ENCODE measurements around the gene CDO1. TPM values are rescaled to one million over a fixed set of nuclear protein-coding genes. Genes with fewer than 3 reads are reported as not detected.

Gene CDO1
- polyA plus RNA-seq, 1 donor (not counting 4 experiments of a cell fraction or from before 2014, with no cell fraction given) = not detected

- DNase-seq (ENCODE audit: low read depth, low spot score) (no peak), FAIRE-seq (no peak)
- no peak for TF ChIP-seq EZH2 (IDR thresholded peaks at IDR 0.05; ENCODE audit: low read length)
- no peak for TF ChIP-seq CTCF (optimal IDR thresholded peaks at IDR 0.05 in 1 of 3, IDR thresholded peaks at IDR 0.05 in 1 of 3, conservative IDR thresholded peaks at IDR 0.05 in 1 of 3; ENCODE audit: extremely low read depth in 1 of 3, insufficient read depth in 2 of 3, low read length in 3 of 3)
- Histone ChIP-seq H3K36me3 (ENCODE audit: control insufficient read depth in 2 of 2, extremely low read depth in 1 of 2, insufficient read depth in 2 of 2, low read length in 2 of 2) (no peaks in the 10 kb centered on the region), H3K9ac (ENCODE audit: control insufficient read depth, extremely low read depth, insufficient read depth, low read length) (no peak overlapping the region), H3K4me3 (ENCODE audit: control insufficient read depth in 2 of 3, extremely low read depth in 1 of 3, insufficient read depth in 2 of 3, low read depth in 1 of 3, low read length in 3 of 3) (no peak overlapping the region), H3K9me1 (ENCODE audit: control insufficient read depth, extremely low read depth, insufficient read depth, low read length) (no peaks in the 10 kb centered on the region), H3K79me2 (ENCODE audit: control insufficient read depth, insufficient read depth, low read length) (no peaks in the 10 kb centered on the region), H3K9me3 (ENCODE audit: control insufficient read depth, low read depth, low read length) (no peaks in the 10 kb centered on the region), H3K27ac (ENCODE audit: control insufficient read depth, insufficient read depth, low read length) (no peak overlapping the region), H2AFZ (ENCODE audit: control insufficient read depth, low read length) (no peak overlapping the region), H3K4me1 (ENCODE audit: control insufficient read depth, extremely low read depth, insufficient read depth, low read length) (no peaks in the 10 kb centered on the region), H3K27me3 (ENCODE audit: control insufficient read depth, extremely low read depth, insufficient read depth, low read length) (no peaks in the 10 kb centered on the region), H4K20me1 (ENCODE audit: control insufficient read depth, extremely low read depth, insufficient read depth, low read length) (no peaks in the 10 kb centered on the region), H3K4me2 (ENCODE audit: control insufficient read depth, extremely low read depth, insufficient read depth, low read depth, low read length) (no peak overlapping the region)
- dilution Hi-C loops (cut with MboI; ENCODE audit: extremely low pct_ligation_motif_present, low sequenced_read_pairs) = no loop called here
Observed at GRCh38 chr5:115801152-115801551, 15.3 kb downstream of the CDO1 start.

GRCh38 chr5:115800108-115800507, 16.4 kb downstream of the CDO1 start:
- dilution Hi-C loops (cut with MboI; ENCODE audit: extremely low pct_ligation_motif_present, low sequenced_read_pairs) = no loop called here
- TF ChIP-seq CTCF (optimal IDR thresholded peaks at IDR 0.05 in 1 of 3, IDR thresholded peaks at IDR 0.05 in 1 of 3, conservative IDR thresholded peaks at IDR 0.05 in 1 of 3; ENCODE audit: extremely low read depth in 1 of 3, insufficient read depth in 2 of 3, low read length in 3 of 3) (no peak), EZH2 (IDR thresholded peaks at IDR 0.05; ENCODE audit: low read length) (no peak)
- no peak for FAIRE-seq

More at GRCh38 chr5:115800108-115800507, 16.4 kb downstream of the CDO1 start:
- Histone ChIP-seq H4K20me1 (ENCODE audit: control insufficient read depth, extremely low read depth, insufficient read depth, low read length) (no peaks in the 10 kb centered on the region), H3K27me3 (ENCODE audit: control insufficient read depth, extremely low read depth, insufficient read depth, low read length) (no peaks in the 10 kb centered on the region), H3K4me2 (ENCODE audit: control insufficient read depth, extremely low read depth, insufficient read depth, low read depth, low read length) (no peak overlapping the region), H3K36me3 (ENCODE audit: control insufficient read depth in 2 of 2, extremely low read depth in 1 of 2, insufficient read depth in 2 of 2, low read length in 2 of 2) (no peaks in the 10 kb centered on the region), H3K9me3 (ENCODE audit: control insufficient read depth, low read depth, low read length) (no peaks in the 10 kb centered on the region), H2AFZ (ENCODE audit: control insufficient read depth, low read length) (no peak overlapping the region), H3K9me1 (ENCODE audit: control insufficient read depth, extremely low read depth, insufficient read depth, low read length) (no peaks in the 10 kb centered on the region), H3K4me3 (ENCODE audit: control insufficient read depth in 2 of 3, extremely low read depth in 1 of 3, insufficient read depth in 2 of 3, low read depth in 1 of 3, low read length in 3 of 3) (no peak overlapping the region), H3K9ac (ENCODE audit: control insufficient read depth, extremely low read depth, insufficient read depth, low read length) (no peak overlapping the region), H3K4me1 (ENCODE audit: control insufficient read depth, extremely low read depth, insufficient read depth, low read length) (no peaks in the 10 kb centered on the region), H3K27ac (ENCODE audit: control insufficient read depth, insufficient read depth, low read length) (no peak overlapping the region), H3K79me2 (ENCODE audit: control insufficient read depth, insufficient read depth, low read length) (no peaks in the 10 kb centered on the region)
- DNase-seq (ENCODE audit: low read depth, low spot score) = no peak
